Upper lobe of left lung (tissue), 4 donors: ENCODE data around the gene PASD1.

Experiments used
- EP300 ChIP-seq, 4 donors: sonication (generic); formaldehyde crosslinking; IDR thresholded peaks; one replicate each; pipeline ENCODE4 v1.5.1; 2017; ENCODE audit warnings: antibody characterized with exemption in 4 of 4, control low read depth in 2 of 4
- POLR2A ChIP-seq, 4 donors: fragments of 450-650 bp; IDR thresholded peaks; one replicate each; pipeline ENCODE4 v1.5.1; 2016 to 2017; ENCODE audit warnings: antibody characterized with exemption in 4 of 4, mild to moderate bottlenecking in 2 of 4
- POLR2AphosphoS5 ChIP-seq, 2 donors: sonication (generic); formaldehyde crosslinking; IDR thresholded peaks; one replicate each; pipeline ENCODE4 v1.5.1; 2017; ENCODE audit warnings: antibody characterized with exemption in 2 of 2
- TF ChIP-seq, protein P1 (sequence below), 6 experiments: fragments of 450-650 bp in 4 of 6; fragments of 200-600 bp in 2 of 6; sonication (generic) in 2 of 6; IDR thresholded peaks; one replicate each; pipeline ENCODE4 v1.5.1; 2016 to 2019; ENCODE audit warnings: antibody characterized with exemption in 6 of 6

GRCh38 chrX:151563449-151563848 lies at the start of gene PASD1:
- TF ChIP-seq POLR2A (IDR thresholded peaks at IDR 0.05) = no peak
- TF ChIP-seq, protein P1, sequence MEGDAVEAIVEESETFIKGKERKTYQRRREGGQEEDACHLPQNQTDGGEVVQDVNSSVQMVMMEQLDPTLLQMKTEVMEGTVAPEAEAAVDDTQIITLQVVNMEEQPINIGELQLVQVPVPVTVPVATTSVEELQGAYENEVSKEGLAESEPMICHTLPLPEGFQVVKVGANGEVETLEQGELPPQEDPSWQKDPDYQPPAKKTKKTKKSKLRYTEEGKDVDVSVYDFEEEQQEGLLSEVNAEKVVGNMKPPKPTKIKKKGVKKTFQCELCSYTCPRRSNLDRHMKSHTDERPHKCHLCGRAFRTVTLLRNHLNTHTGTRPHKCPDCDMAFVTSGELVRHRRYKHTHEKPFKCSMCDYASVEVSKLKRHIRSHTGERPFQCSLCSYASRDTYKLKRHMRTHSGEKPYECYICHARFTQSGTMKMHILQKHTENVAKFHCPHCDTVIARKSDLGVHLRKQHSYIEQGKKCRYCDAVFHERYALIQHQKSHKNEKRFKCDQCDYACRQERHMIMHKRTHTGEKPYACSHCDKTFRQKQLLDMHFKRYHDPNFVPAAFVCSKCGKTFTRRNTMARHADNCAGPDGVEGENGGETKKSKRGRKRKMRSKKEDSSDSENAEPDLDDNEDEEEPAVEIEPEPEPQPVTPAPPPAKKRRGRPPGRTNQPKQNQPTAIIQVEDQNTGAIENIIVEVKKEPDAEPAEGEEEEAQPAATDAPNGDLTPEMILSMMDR (IDR thresholded peaks at IDR 0.05) = no peak
- no peak for TF ChIP-seq EP300 (IDR thresholded peaks at IDR 0.05)
- TF ChIP-seq POLR2AphosphoS5 (IDR thresholded peaks at IDR 0.05) = no peak
